Thoracic aorta (tissue), 2 donors: ENCODE data around the gene GPATCH2. TPM values are rescaled to one million over a fixed set of nuclear protein-coding genes. Genes with fewer than 3 reads are reported as not detected.

Experiments
- ATAC-seq: fragments of 150-250 bp; one replicate; pipeline ENCODE4 v1.8.0; 2017; ENCODE audit warnings: low read depth; ENCODE audit not compliant: insufficient number of reproducible peaks, low FRiP score
- DNase-seq: peaks from one replicate; pipeline ENCODE4 v3.0.0-alpha.2; 2020; ENCODE audit warnings: low spot score
- H3K27ac ChIP-seq, 2 donors: fragments of 200-600 bp; sonication (generic); 1 replicate in 1 of 2; 2 replicates in 1 of 2; pipeline ENCODE4 v1.5.1; 2016; ENCODE audit warnings: mild to moderate bottlenecking in 2 of 2, moderate library complexity in 2 of 2
- H3K27me3 ChIP-seq: fragments of 200-600 bp; sonication (generic); replicated peaks from 2 replicates; pipeline ENCODE4 v1.6.0; 2016; ENCODE audit warnings: mild to moderate bottlenecking; ENCODE audit not compliant: insufficient read depth
- H3K36me3 ChIP-seq: fragments of 200-600 bp; sonication (generic); one replicate; pipeline ENCODE4 v1.5.1; 2016
- H3K4me1 ChIP-seq, 2 donors: fragments of 200-600 bp; sonication (generic); 1 replicate in 1 of 2; 2 replicates in 1 of 2; pipeline versions ENCODE4 v1.5.1 to v1.6.0; 2016; ENCODE audit warnings: low read depth in 2 of 2, mild to moderate bottlenecking in 1 of 2; ENCODE audit not compliant: control insufficient read depth in 1 of 2
- H3K4me3 ChIP-seq: fragments of 200-600 bp; sonication (generic); 2 replicates; pipeline ENCODE4 v1.5.1; 2016; ENCODE audit warnings: mild to moderate bottlenecking
- H3K9me3 ChIP-seq: fragments of 200-600 bp; sonication (generic); 2 replicates; pipeline ENCODE4 v1.5.1; 2016
- total RNA-seq, 2 donors: library from RNA; depleted of rRNA; stranded (reverse); fragments of >200 nt; gene quantifications; one replicate each; pipeline versions ENCODE4 v1.1.0 to v1.2.3, GENCODE V29; 2016
- TF ChIP-seq, protein P1 (sequence below): fragments of 200-600 bp; sonication (generic); IDR thresholded peaks from one replicate; pipeline ENCODE4 v1.5.1; 2019; ENCODE audit warnings: antibody characterized with exemption

Gene GPATCH2
- 10 to 100 TPM; 16.2 to 20.5 TPM for total RNA-seq

DNA sequence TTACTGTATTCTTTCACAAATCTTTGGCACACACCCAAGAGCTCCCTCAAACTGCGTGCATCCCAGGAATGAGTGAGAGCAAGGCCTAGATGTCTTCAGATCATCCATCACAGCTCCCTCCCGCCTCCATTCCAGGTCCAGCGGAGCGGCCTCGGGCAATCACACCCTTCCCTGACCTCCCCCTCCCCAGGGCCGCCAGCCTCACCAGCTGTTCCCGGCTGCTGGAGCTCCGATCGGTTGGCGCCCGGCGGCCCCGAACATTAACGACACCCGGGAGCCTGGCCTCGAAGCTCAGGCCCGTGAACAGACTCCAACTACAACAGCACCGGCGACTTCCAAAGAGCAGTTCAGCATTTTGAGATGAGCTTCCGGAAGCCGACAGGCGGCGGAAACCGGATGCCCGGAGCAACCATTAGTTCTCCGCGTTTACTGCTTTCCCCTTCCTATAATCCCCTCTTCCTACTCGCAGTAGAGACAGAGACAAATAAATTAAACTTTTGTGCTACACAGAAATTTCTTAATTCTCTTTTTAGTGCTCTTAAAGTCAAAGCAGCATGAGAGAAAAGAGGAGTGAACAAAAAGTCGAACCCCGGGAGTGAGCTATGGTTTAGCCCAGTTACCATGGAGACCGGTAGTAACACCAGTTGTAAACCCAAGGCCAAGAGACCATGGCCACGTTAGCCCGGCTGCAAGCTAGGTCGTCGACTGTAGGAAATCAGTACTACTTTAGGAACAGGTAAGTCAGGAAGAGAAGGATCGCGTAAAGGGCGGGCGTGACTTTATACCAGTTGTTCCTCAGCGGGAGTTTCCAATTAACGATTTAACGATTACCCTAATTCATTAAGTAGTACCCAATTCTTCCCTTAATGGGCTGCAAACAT is at the start of gene GPATCH2, which contains the start of gene SPATA17:
Gene GPATCH2 (minus strand): TSS at position 380 of the 881 bp plus-strand sequence. CDS start 119 bp downstream, at position 261.
Gene SPATA17 (plus strand): TSS at position 634 of the 881 bp plus-strand sequence. CDS start 35 bp downstream, at position 669.
- Histone ChIP-seq H3K27ac (peak within 1 kb of the TSS; percentile 84 to 87), H3K27me3 (no peaks in the 10 kb centered on the region), H3K9me3 (no peaks in the 10 kb centered on the region), H3K4me1 (peaks cover 15 to 31% of the 10 kb centered on the region in 2 donors), H3K4me3 (peak within 1 kb of the TSS; percentile 99), H3K36me3 (no peaks in the 10 kb centered on the region)
- DNase-seq (peak; percentile 36), ATAC-seq (peak; percentile 98)
- TF ChIP-seq, protein P1, sequence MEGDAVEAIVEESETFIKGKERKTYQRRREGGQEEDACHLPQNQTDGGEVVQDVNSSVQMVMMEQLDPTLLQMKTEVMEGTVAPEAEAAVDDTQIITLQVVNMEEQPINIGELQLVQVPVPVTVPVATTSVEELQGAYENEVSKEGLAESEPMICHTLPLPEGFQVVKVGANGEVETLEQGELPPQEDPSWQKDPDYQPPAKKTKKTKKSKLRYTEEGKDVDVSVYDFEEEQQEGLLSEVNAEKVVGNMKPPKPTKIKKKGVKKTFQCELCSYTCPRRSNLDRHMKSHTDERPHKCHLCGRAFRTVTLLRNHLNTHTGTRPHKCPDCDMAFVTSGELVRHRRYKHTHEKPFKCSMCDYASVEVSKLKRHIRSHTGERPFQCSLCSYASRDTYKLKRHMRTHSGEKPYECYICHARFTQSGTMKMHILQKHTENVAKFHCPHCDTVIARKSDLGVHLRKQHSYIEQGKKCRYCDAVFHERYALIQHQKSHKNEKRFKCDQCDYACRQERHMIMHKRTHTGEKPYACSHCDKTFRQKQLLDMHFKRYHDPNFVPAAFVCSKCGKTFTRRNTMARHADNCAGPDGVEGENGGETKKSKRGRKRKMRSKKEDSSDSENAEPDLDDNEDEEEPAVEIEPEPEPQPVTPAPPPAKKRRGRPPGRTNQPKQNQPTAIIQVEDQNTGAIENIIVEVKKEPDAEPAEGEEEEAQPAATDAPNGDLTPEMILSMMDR, result peak; percentile 54

GRCh38 chr1:217674028-217674729 is 43.3 kb upstream of the GPATCH2 start:
- Histone ChIP-seq H3K27me3 (no peaks in the 10 kb centered on the region), H3K36me3 (no peaks in the 10 kb centered on the region), H3K27ac (no peak overlapping the region), H3K4me1 (no peaks in the 10 kb centered on the region), H3K4me3 (no peak overlapping the region), H3K9me3 (no peaks in the 10 kb centered on the region)
- TF ChIP-seq, protein P1, result no peak
- ATAC-seq (no peak), DNase-seq (no peak)

DNA sequence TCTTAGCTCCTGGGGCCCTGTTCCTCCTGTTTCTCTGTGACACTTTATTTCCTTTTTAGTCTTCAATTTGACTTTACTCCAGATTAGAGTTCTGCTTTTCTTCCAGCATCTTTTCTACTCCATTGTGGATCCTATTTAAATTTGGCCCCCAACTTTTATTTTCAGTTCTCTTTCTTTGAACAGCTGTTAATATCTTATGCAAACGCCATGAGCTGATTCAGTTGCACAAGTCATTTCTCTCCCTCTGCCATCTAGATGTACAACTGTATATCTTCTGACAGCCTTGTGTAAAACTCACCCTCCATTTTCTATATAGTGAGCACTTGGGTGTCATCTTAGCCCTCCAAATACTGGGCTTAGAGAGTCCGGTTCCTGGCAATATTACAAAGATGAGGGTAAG is 42.5 kb upstream of the GPATCH2 start:
- Histone ChIP-seq H3K4me3 (no peak overlapping the region), H3K4me1 (no peaks in the 10 kb centered on the region), H3K27ac (no peak overlapping the region), H3K27me3 (no peaks in the 10 kb centered on the region), H3K9me3 (no peaks in the 10 kb centered on the region), H3K36me3 (no peaks in the 10 kb centered on the region)
- TF ChIP-seq, protein P1, result no peak
- no peak for ATAC-seq
- DNase-seq, result no peak

GRCh38 chr1:217668351-217668940 is 37.6 kb upstream of the GPATCH2 start:
- Histone ChIP-seq H3K4me1 (no peaks in the 10 kb centered on the region), H3K27me3 (no peaks in the 10 kb centered on the region), H3K27ac (no peak overlapping the region), H3K9me3 (no peaks in the 10 kb centered on the region), H3K4me3 (no peak overlapping the region), H3K36me3 (no peaks in the 10 kb centered on the region)
- no peak for ATAC-seq
- no peak for DNase-seq
- TF ChIP-seq, protein P1, result no peak

DNA sequence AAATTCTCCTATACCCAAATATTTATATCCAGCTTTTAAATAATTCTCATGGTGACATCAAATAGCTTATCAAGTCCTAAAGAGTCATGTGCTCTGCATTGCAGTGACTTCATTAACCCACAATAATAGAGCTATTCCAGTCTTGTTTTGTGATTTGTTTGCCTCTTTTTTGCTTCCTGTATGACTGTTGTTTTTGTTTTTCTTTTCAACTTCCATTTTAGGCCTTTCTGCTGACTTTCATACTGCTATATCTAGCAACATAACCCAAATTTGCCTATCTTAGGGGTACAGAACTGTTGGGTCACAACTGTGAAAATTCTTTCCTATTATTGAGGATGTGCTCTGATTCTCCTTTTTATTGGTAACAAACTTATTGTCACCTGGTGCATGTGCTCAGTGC is 30.5 kb upstream of the GPATCH2 start:
- Histone ChIP-seq H3K4me3 (no peak overlapping the region), H3K36me3 (no peaks in the 10 kb centered on the region), H3K27me3 (no peaks in the 10 kb centered on the region), H3K9me3 (no peaks in the 10 kb centered on the region), H3K4me1 (no peaks in the 10 kb centered on the region), H3K27ac (no peak overlapping the region)
- TF ChIP-seq, protein P1, result no peak
- DNase-seq (no peak), ATAC-seq (no peak)
